Ishikawa (cell line): ENCODE measurements around the gene HOXA7.

ENCODE experiments used
- CEBPB ChIP-seq: IDR thresholded peaks from 2 replicates; pipeline ENCODE4 v1.6.1; 2012
- CREB1 ChIP-seq: IDR thresholded peaks from 2 replicates; pipeline ENCODE4 v1.6.1; 2012; ENCODE audit warnings: low read depth
- EGR1 ChIP-seq: IDR thresholded peaks from 2 replicates; pipeline ENCODE4 v1.6.1; 2012
- EP300 ChIP-seq: IDR thresholded peaks from 2 replicates; pipeline ENCODE4 v1.6.1; 2012; ENCODE audit warnings: borderline replicate concordance
- FOXM1 ChIP-seq: IDR thresholded peaks from 2 replicates; pipeline ENCODE4 v1.6.1; 2012; ENCODE audit warnings: low read depth, borderline replicate concordance
- NFIC ChIP-seq: IDR thresholded peaks from 2 replicates; pipeline ENCODE4 v1.6.1; 2012
- RAD21 ChIP-seq: IDR thresholded peaks from 2 replicates; pipeline ENCODE4 v1.6.1; 2012; ENCODE audit warnings: low read depth
- TAF1 ChIP-seq: IDR thresholded peaks from 2 replicates; pipeline ENCODE4 v1.6.1; 2012; ENCODE audit warnings: low read depth, mild to moderate bottlenecking
- TCF12 ChIP-seq: IDR thresholded peaks from 2 replicates; pipeline ENCODE4 v1.6.1; 2012; ENCODE audit warnings: low read depth
- TEAD4 ChIP-seq: IDR thresholded peaks from 2 replicates; pipeline ENCODE4 v1.6.1; 2012
- YY1 ChIP-seq: IDR thresholded peaks from 2 replicates; pipeline ENCODE4 v1.6.1; 2012; ENCODE audit warnings: low read depth
- ZBTB7A ChIP-seq: IDR thresholded peaks from 2 replicates; pipeline ENCODE4 v1.6.1; 2012; ENCODE audit warnings: low read depth
- TF ChIP-seq, protein P1 (sequence below): IDR thresholded peaks from 2 replicates; pipeline ENCODE4 v1.6.1; 2012
- TF ChIP-seq, protein P2 (sequence below): IDR thresholded peaks from 2 replicates; pipeline ENCODE4 v1.6.1; 2012
- TF ChIP-seq, protein P3 (sequence below): IDR thresholded peaks from 2 replicates; pipeline ENCODE4 v1.6.1; 2012; ENCODE audit warnings: low read depth, mild to moderate bottlenecking

The HOXA7 gene

DNA sequence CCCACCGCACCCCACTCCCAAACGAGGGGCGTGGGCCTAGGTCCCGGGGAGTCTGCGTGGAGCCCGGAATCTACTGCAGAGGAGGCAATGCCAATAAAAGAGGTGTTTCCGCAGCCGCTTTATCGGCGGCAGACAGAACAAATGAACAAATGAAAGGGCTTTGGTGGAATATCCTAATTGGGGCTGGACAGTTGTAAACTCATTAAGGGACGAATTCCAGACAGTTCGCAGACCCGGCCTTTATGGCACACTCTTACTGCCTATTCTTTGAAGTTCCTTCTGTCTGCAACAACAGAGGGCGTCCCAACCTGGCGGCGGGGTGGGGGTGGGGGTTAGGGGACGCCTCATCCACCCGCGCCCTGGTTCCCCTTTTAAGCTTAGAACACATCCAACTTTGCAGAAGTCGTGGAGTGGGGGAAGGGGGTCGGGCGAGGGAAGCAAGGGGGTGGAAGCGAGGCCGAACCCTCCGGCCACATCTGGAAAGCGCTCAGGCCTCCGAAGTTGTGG, 4.8 kb upstream of the HOXA7 start:
- TF ChIP-seq CREB1 (no peak), ZBTB7A (peak; percentile 99), TEAD4 (no peak), TCF12 (no peak), RAD21 (no peak)

DNA sequence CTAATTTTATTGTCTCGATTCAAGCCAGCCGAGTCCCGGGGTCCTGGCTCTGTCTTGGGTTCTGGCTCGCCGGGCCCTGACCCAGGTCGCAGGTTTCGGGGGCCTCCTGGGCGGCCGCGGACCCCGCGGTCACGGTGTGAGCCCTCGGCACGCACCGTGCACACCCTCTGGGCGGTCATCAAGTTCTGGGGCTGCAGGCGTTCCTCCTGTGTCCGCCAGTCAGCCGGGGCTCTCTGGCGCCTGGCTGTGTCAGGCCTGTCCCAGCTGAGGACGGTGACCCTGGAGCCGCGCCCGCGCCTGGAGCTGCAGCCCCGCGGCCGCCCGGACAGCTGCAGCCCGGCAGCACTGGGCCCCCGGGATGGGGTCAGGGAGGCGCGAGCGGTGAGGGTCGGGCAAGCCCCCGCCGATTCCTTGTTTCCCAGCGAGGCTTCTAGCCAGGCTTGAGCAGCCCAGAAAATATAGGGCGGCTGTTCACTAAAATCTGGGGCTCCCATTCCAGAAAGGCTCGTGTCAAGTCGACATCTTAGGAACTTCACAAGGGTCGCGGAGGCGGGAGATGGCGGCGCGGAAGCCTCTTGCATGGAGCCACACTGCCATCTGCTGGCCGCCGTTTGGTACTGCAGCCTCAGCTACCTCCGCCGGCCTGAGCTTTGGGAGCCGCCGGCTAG, 4.2 kb upstream of the HOXA7 start:
- TF ChIP-seq CREB1 (no peak), TEAD4 (peak; percentile 79), CEBPB (no peak), RAD21 (peak; percentile 92), YY1 (peak; percentile 96), ZBTB7A (no peak; the same call in 1 of the 2 replicates), TCF12 (no peak), EGR1 (peak; percentile 70), TAF1 (peak; percentile 48; the same call in 1 of the 2 replicates)
- TF ChIP-seq, protein P1, sequence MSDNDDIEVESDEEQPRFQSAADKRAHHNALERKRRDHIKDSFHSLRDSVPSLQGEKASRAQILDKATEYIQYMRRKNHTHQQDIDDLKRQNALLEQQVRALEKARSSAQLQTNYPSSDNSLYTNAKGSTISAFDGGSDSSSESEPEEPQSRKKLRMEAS, result peak; percentile 57; the same call in 1 of the 2 replicates
- TF ChIP-seq, protein P2, sequence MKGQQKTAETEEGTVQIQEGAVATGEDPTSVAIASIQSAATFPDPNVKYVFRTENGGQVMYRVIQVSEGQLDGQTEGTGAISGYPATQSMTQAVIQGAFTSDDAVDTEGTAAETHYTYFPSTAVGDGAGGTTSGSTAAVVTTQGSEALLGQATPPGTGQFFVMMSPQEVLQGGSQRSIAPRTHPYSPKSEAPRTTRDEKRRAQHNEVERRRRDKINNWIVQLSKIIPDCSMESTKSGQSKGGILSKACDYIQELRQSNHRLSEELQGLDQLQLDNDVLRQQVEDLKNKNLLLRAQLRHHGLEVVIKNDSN, result no peak
- TF ChIP-seq, protein P3, sequence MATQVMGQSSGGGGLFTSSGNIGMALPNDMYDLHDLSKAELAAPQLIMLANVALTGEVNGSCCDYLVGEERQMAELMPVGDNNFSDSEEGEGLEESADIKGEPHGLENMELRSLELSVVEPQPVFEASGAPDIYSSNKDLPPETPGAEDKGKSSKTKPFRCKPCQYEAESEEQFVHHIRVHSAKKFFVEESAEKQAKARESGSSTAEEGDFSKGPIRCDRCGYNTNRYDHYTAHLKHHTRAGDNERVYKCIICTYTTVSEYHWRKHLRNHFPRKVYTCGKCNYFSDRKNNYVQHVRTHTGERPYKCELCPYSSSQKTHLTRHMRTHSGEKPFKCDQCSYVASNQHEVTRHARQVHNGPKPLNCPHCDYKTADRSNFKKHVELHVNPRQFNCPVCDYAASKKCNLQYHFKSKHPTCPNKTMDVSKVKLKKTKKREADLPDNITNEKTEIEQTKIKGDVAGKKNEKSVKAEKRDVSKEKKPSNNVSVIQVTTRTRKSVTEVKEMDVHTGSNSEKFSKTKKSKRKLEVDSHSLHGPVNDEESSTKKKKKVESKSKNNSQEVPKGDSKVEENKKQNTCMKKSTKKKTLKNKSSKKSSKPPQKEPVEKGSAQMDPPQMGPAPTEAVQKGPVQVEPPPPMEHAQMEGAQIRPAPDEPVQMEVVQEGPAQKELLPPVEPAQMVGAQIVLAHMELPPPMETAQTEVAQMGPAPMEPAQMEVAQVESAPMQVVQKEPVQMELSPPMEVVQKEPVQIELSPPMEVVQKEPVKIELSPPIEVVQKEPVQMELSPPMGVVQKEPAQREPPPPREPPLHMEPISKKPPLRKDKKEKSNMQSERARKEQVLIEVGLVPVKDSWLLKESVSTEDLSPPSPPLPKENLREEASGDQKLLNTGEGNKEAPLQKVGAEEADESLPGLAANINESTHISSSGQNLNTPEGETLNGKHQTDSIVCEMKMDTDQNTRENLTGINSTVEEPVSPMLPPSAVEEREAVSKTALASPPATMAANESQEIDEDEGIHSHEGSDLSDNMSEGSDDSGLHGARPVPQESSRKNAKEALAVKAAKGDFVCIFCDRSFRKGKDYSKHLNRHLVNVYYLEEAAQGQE, result no peak

DNA sequence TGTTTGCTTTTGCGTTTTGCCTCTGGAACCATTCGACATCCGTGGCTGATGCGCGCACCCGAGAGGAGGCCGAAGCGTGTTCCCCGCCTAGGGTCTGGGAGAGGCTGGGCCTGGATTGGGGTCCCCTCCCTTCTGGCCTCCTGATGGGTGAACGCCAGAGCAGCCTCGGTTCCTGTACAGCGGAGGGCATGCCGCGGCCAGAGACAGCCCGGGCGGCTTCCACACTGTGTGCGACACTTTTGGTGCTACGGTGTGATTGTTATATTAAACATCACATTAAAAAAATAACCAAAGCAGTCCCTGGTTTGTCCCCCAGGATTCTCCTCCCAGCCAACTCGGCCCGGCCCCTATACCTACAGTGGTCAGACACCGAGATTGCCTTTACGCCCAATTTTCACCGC, 3.7 kb upstream of the HOXA7 start:
- no peak for TF ChIP-seq RAD21
- no peak for TF ChIP-seq TAF1
- no peak for TF ChIP-seq CEBPB
- no peak for TF ChIP-seq EP300

DNA sequence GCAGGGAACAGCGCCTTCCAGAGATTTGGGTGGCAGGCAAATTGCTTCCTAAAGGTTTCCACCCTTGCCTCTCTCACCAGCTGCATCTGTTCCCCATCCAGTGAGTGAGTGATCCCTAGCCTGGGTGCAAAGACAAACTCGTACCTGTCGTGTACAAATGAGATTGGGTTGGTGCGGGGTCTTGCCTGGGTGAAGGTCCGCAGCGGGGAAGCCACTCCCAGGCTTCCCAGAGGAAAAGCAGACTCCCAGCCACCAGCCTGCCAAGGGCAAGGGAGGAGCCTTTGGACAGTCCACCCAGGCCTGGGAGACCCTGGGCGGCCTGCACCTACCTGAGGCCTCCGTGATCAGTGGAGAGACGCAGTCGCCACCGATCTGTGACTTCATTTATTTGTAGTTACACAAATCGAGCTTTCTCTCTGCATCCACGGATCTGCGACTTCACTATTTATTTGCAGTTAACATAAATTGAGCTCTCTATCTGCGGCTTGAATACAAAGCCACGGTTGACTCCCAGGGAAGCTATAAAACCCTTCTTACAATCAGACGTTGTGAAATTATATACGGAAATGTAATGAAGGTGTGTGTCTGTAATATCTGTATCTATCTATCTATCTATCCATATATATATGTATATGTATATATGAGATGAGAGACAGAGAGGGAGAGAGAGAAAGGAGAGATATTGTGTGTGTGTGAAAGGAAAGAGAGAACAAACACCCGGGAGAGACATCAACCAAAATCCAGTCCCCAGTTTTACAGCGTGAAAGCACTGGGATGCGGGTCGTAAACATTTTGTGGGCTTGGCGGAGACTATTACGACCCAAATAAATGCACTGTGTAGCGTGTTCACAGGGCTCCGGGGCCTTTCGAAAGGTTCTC, 3.0 kb upstream of the HOXA7 start:
- TF ChIP-seq TEAD4 (no peak), FOXM1 (no peak), YY1 (no peak), TAF1 (no peak), CREB1 (no peak), EGR1 (no peak), ZBTB7A (no peak), TCF12 (no peak), CEBPB (no peak), NFIC (no peak), RAD21 (no peak), EP300 (no peak)
- TF ChIP-seq, protein P3, result no peak
- TF ChIP-seq, protein P2, result no peak
- TF ChIP-seq, protein P1, result no peak

DNA sequence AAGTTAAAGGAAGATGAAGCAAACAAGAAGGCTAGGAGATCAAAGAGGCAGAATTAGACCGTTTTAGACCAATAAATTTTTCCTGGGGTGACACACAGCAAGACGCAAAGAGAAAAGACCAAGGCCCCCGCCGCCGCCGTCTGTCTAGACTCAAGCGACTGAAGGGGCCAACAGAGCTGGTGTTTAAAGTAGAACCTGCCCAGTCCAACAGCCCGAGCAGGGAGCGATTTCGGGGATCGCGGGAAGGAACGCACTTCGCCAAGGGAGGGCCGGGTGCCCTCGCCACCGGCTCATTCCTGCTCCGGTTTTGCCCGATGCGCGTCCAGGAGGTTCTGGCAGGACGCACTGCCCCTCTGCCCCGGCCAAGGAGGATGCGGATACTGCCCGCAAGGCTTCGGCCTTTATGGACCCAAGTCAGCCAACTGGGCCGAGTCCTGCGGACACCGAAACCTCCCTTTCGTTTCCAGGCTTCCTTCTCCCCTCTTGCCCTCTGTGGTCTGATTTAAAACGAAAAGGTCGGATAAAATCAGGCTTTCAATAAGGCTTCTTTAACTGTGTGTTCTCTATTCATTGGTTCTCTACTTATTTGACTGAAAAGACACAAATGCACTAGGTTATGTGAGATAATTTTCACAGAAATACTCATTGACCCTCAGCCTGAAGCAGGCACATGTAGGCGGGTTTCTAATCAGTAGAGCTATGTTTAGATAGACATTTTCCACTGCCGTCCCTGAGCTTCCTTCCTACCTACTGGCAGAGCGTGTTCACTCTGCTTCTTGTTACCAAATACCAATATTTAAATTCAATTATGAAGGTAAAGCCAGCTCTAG, 2.2 kb upstream of the HOXA7 start:
- TF ChIP-seq CEBPB, result no peak
- no peak for TF ChIP-seq RAD21
- TF ChIP-seq, protein P1, result no peak
- TF ChIP-seq ZBTB7A, result no peak
- TF ChIP-seq TAF1, result no peak
- no peak for TF ChIP-seq EGR1
- TF ChIP-seq YY1, result no peak
- TF ChIP-seq, protein P2, result no peak
- TF ChIP-seq CREB1, result no peak
- TF ChIP-seq TCF12, result no peak
- TF ChIP-seq, protein P3, result no peak
- TF ChIP-seq EP300, result no peak
- TF ChIP-seq NFIC, result no peak
- TF ChIP-seq FOXM1, result no peak
- no peak for TF ChIP-seq TEAD4
